Activated CD4-positive, alpha-beta T cell treated with anti-CD3 and anti-CD28 coated beads, Interleukin-2, amount 10 ng/mL, durations not matched to agents 7 days and 5 days (primary cell): ENCODE data around the gene TRPC1. TPM values are rescaled to one million over a fixed set of nuclear protein-coding genes. Genes with fewer than 3 reads are reported as not detected.
"Not testable (repeated sequence)": the region's sequence is repeated elsewhere in the genome, so short reads cannot be mapped to it uniquely, and the experiment has no call there.

ENCODE experiments used
- CTCF ChIA-PET: fragments of 350-600 bp; sonication (Branson Sonifier 250); formaldehyde crosslinking; loops from one replicate; lab custom pipeline; 2021; ENCODE audit warnings: antibody characterized with exemption; lab: Charles Lee
- POLR2A ChIA-PET: fragments of 350-600 bp; sonication (Branson Sonifier 250); formaldehyde crosslinking; loops from one replicate; lab custom pipeline; 2021; ENCODE audit warnings: antibody characterized with exemption; lab: Charles Lee
- DNase-seq: peaks from one replicate; pipeline ENCODE4 v3.0.0-alpha.2; 2020
- H3K27ac Mint-ChIP-seq: one replicate; pipeline ENCODE4 v1.8.0; 2021; ENCODE audit warnings: mild to moderate bottlenecking, moderate library complexity, mixed read lengths
- H3K27me3 Mint-ChIP-seq: one replicate; pipeline ENCODE4 v1.8.0; 2021; ENCODE audit warnings: mixed read lengths
- H3K36me3 Mint-ChIP-seq: one replicate; pipeline ENCODE4 v1.8.0; 2021; ENCODE audit warnings: low read depth, mixed read lengths
- H3K4me1 Mint-ChIP-seq: one replicate; pipeline ENCODE4 v1.8.0; 2021; ENCODE audit warnings: mixed read lengths
- H3K4me3 Mint-ChIP-seq: one replicate; pipeline ENCODE4 v1.8.0; 2021; ENCODE audit warnings: mild to moderate bottlenecking, moderate library complexity, mixed read lengths
- H3K9me3 Mint-ChIP-seq: one replicate; pipeline ENCODE4 v1.8.0; 2021; ENCODE audit warnings: mixed read lengths
- total RNA-seq, 2 experiments: library from RNA; stranded (reverse); gene quantifications; one replicate each; pipeline ENCODE4 v1.2.3, GENCODE V29; 2021

The TRPC1 gene
- total RNA-seq, 2 experiments from 2014 or later, result 1.2 to 1.6 TPM

DNA sequence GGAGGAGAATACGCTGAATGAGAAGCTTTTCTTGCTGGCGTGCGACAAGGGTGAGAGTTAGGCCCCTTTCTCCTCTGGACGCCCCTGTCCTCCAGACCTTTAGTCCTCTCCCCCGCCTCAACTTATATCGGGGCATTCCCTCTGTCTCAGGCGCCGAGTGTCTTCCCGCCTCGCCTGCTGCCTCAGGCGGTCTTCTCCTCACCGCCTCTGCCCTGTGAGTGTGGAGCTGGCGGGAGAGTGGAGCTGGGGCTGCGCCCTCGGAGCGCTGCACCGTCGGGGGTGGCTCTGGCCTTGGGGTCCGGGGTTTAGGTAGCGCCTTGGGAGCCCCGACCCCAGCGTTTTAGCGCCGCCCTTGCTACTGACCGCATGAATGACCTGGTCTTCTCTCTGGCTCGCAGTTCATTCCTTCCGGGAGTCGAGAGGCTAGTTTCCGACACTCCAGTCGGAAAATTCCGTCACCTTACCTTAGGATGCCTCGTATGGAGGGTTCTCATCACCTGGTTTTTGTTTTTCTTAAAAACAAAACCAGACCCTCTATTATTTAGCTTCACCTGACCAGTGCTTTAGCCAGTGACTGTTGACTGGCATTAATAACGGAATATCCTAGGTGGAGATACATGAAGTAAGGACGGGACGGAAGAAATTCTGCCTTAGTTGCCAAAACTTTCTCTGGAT, 985 bp downstream of the TRPC1 start:
- peaks cover 2% of the 10 kb centered on the region for H3K36me3 Mint-ChIP-seq
- POLR2A ChIA-PET, result interaction anchor here (0.6 kb wide), 1 partner anchor 19 kb away, joined by 3 read pairs; no protein-coding TSS in a partner anchor
- peak overlapping the region; percentile 80 for H3K4me3 Mint-ChIP-seq
- peaks cover 61% of the 10 kb centered on the region for H3K27me3 Mint-ChIP-seq
- H3K27ac Mint-ChIP-seq, result peak overlapping the region; percentile 82
- H3K4me1 Mint-ChIP-seq, result peaks cover 14% of the 10 kb centered on the region
- CTCF ChIA-PET, result no interaction called here
- DNase-seq, result no peak
- no peaks in the 10 kb centered on the region for H3K9me3 Mint-ChIP-seq

DNA sequence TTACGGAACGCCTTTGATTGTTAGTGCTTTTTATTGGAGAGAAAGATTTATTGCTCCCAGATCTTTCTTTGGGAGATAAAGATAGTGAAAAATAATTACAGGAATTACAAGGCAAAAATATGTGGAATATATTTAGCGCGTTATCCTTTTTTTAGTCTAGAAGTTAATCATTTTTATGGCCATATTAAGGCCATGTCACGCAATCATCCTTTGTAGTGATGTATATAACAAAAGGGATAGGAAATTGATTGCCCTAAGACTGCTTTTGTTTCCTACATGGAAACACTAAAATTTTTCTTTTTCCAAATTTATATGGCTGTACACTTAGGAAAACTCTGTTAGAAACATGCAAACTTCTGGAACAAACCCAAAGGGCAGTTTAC, 1.5 kb downstream of the TRPC1 start:
- ChIA-PET CTCF (no interaction called here), POLR2A (interaction anchor here (0.6 kb wide), 1 partner anchor 20 kb away, joined by 3 read pairs; no protein-coding TSS in a partner anchor)
- peak overlapping the region; percentile 80 for H3K4me3 Mint-ChIP-seq
- DNase-seq, result no peak
- H3K27me3 Mint-ChIP-seq, result peaks cover 58% of the 10 kb centered on the region
- H3K36me3 Mint-ChIP-seq, result peaks cover 2% of the 10 kb centered on the region
- H3K27ac Mint-ChIP-seq, result peak overlapping the region; percentile 28
- peaks cover 14% of the 10 kb centered on the region for H3K4me1 Mint-ChIP-seq
- H3K9me3 Mint-ChIP-seq, result no peaks in the 10 kb centered on the region

DNA sequence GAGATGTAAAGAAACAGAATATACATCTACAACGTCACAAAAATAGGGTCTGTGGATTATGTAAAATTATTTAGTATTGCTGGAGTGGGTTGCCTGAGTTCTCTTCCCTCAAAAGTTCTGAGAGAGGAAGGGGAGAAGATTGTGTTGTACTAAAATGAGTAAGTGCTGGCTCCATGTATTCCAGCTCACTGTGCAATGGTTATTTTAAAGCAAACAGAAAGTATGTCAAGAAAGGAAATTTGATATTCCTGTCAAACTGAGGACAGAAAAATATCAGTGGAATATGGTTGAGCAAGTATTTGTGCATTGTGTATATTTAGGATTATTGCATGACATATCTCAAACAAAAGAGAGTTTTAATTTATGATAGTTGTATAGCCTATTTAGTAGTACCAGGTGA, 2.2 kb downstream of the TRPC1 start:
- Mint-ChIP-seq H3K4me1 (peaks cover 14% of the 10 kb centered on the region), H3K4me3 (no peak overlapping the region), H3K9me3 (no peaks in the 10 kb centered on the region), H3K27ac (no peak overlapping the region), H3K27me3 (peaks cover 51% of the 10 kb centered on the region), H3K36me3 (peaks cover 2% of the 10 kb centered on the region)
- ChIA-PET POLR2A (no interaction called here), CTCF (no interaction called here)
- no peak for DNase-seq

DNA sequence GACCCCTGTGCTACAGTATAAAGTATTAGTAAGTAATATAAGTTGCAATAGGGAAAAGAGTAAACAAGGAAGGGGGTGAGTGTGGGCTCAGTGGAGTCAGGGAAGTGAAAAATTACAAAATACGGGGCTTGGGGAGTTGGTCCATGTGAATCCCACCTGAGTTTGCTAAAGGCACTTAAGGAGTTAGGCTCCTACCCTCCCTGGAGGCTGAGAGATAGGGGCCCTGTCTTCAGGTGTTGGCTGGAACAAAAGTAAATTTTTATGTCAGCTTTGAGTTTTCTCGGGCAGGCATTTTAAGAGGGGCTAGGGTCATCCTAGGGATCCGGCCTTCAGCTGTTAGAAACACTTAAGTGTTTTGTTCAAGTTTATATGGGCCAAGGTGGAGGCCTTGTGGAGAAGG, 8.2 kb downstream of the TRPC1 start:
- CTCF ChIA-PET, result interaction anchor here (0.6 kb wide), 1 partner anchor 364 kb away, joined by 3 read pairs; no protein-coding TSS in a partner anchor
- POLR2A ChIA-PET, result no interaction called here
- no peak overlapping the region for H3K4me3 Mint-ChIP-seq
- H3K9me3 Mint-ChIP-seq, result no peaks in the 10 kb centered on the region
- DNase-seq, result no peak
- peaks cover 2% of the 10 kb centered on the region for H3K36me3 Mint-ChIP-seq
- no peak overlapping the region for H3K27ac Mint-ChIP-seq
- H3K4me1 Mint-ChIP-seq, result no peaks in the 10 kb centered on the region
- H3K27me3 Mint-ChIP-seq, result peaks cover 6% of the 10 kb centered on the region

DNA sequence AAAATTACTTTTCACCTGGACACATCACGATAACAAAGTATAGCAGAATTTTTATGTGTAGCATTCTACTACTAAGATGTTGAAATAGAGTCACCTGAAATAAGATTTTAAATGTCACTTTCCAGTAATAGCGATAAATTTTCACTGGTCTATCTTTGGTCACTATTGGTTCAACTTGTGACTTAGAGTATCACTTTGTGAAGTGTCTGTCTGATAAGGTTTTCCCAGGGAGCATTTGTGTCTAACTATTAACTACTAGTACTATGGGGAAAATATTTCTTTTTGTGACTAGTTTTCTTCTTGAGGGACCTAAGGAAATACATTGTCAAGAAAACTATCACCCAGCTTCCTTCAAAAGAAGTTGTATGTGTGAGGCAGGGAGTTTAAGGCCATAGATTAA, 11.0 kb downstream of the TRPC1 start:
- DNase-seq, result no peak
- Mint-ChIP-seq H3K9me3 (no peaks in the 10 kb centered on the region), H3K36me3 (no peaks in the 10 kb centered on the region), H3K27ac (no peak overlapping the region), H3K4me3 (no peak overlapping the region), H3K27me3 (no peaks in the 10 kb centered on the region), H3K4me1 (no peaks in the 10 kb centered on the region)
- ChIA-PET CTCF (no interaction called here), POLR2A (no interaction called here)

DNA sequence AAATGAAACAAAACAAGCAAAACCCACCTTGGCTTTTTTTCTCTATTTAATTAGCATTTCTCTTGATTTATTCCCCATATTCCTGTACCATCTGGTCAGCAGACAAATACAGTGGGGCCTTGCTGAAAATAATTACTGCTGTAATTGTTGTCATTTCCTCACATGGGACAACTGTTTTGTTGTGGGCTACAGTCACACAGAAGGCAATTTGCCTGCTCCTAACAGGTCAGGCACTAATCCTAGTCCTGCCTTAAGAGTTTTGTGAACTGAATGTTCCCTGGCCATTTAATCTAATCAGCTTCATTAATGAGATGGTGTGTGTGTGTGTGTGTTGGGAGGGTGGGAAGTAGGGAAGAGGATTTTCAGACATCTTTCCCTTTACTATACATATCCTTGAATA, 11.6 kb downstream of the TRPC1 start:
- CTCF ChIA-PET, result no interaction called here
- H3K27ac Mint-ChIP-seq, result no peak overlapping the region
- no peaks in the 10 kb centered on the region for H3K9me3 Mint-ChIP-seq
- H3K27me3 Mint-ChIP-seq, result no peaks in the 10 kb centered on the region
- DNase-seq, result no peak
- POLR2A ChIA-PET, result no interaction called here
- no peaks in the 10 kb centered on the region for H3K4me1 Mint-ChIP-seq
- H3K36me3 Mint-ChIP-seq, result no peaks in the 10 kb centered on the region
- H3K4me3 Mint-ChIP-seq, result no peak overlapping the region

DNA sequence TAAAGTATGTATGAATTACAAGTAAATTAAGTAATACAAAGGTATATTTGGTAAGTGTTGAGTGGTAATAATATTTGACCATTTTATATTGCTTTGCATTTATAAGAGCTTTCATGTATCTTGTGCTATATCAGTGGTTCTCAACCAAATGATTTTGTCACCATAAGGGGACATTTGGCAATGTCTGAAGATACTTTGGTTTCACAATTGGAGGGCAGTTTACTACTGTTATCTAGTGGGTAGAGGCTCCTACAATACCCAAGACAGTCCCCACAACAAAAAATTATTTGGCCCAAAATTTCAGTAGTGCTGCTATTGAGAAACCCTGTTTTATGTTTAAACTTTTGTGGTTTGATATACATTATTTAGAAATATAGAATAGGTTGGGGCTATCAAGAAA, 14.6 kb downstream of the TRPC1 start:
- no peak for DNase-seq
- H3K4me1 Mint-ChIP-seq, result no peaks in the 10 kb centered on the region
- CTCF ChIA-PET, result interaction anchor here (0.7 kb wide), 1 partner anchor 15 kb away, joined by 4 read pairs; no protein-coding TSS in a partner anchor
- peaks cover 2% of the 10 kb centered on the region for H3K27me3 Mint-ChIP-seq
- no peaks in the 10 kb centered on the region for H3K36me3 Mint-ChIP-seq
- H3K27ac Mint-ChIP-seq, result no peak overlapping the region
- no peaks in the 10 kb centered on the region for H3K9me3 Mint-ChIP-seq
- POLR2A ChIA-PET, result no interaction called here
- H3K4me3 Mint-ChIP-seq, result no peak overlapping the region

DNA sequence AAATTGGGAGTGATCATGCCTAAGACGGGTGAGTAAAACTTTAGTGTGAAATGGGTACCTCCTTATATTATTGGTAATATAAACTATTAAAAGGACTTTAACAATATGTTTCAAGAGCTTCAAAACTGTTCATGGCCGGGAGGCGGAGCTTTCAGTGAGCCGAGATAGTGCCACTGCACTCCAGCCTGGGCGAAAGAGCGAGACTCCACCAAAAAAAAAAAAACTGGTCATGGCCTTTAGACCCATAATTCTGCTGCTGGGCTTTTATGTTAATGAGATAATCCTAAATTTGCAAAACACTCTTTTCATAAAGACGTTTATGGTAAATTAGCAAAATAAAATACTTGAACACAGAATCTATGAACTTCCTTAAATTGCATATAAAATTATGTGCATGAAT, 22.8 kb downstream of the TRPC1 start:
- H3K27ac Mint-ChIP-seq, result no peak overlapping the region

DNA sequence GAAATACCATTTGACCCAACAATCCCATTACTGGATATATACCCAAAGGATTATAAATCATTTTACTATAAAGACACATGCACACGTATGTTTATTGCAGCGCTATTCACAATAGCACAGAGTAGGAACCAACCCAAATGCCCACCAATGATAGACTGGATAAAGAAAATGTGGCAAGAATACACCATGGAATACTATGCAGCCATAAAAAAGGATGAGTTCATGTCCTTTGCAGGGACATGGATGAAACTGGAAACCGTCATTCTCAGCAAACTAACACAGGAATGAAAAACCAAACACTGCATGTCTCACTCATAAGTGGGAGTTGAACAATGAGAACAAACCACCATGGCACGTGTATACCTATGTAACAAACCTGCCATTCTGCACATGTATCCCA, 26.7 kb downstream of the TRPC1 start:
- H3K27me3 Mint-ChIP-seq, CTCF ChIA-PET, H3K9me3 Mint-ChIP-seq, H3K36me3 Mint-ChIP-seq, DNase-seq, H3K4me1 Mint-ChIP-seq, H3K27ac Mint-ChIP-seq, H3K4me3 Mint-ChIP-seq, POLR2A ChIA-PET: not testable (repeated sequence)

More for the DNA sequence above, 22.8 kb downstream of the TRPC1 start:
- Mint-ChIP-seq H3K4me3 (no peak overlapping the region), H3K27me3 (no peaks in the 10 kb centered on the region), H3K9me3 (peaks cover 5% of the 10 kb centered on the region), H3K36me3 (peaks cover 6% of the 10 kb centered on the region), H3K4me1 (no peaks in the 10 kb centered on the region)
- POLR2A ChIA-PET, result no interaction called here
- no peak for DNase-seq
- CTCF ChIA-PET, result no interaction called here

DNA sequence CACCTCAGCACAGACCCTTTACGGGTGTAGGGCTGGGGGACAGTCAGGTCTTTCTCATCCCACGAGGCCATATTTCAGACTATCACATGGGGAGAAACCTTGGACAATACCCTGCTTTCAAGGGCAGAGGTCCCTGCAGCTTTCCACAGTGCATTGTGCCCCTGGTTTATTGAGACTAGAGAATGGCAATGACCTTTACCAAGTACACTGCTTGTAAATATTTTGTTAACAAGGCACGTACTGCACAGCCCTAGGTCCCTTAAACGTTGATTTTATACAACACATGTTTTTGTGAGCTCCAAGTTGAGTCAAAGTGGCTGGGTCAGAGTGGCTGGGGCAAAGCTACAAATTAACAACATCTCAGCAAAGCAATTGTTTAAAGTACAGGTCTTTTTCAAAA, 28.8 kb downstream of the TRPC1 start:
- POLR2A ChIA-PET, H3K9me3 Mint-ChIP-seq, H3K36me3 Mint-ChIP-seq: not testable (repeated sequence)

DNA sequence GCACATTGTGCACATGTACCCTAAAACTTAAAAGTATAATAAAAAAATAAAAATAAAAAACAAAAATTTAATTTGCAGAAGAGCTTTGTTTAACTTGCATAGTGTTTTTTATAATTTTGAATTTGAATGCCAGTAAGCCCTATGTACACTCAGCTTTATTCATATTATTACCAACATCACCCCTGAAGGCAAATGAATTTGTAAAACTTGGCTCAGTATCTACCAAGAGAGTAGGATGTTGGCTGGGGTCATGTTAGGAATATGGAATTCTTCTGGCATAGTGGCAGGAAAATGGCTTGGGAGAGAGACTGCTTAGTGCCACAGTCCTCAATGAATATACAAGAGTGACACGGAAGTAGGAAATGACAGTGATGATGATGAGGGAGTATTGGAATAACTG, 30.7 kb downstream of the TRPC1 start:
- Mint-ChIP-seq H3K4me3 (no peak overlapping the region), H3K4me1 (no peaks in the 10 kb centered on the region), H3K36me3 (peaks cover 2% of the 10 kb centered on the region), H3K27ac (no peak overlapping the region), H3K27me3 (no peaks in the 10 kb centered on the region), H3K9me3 (peaks cover 12% of the 10 kb centered on the region)
- ChIA-PET POLR2A (no interaction called here), CTCF (interaction anchor here (1.1 kb wide), 1 partner anchor 16 kb away, joined by 4 read pairs; no protein-coding TSS in a partner anchor)
- no peak for DNase-seq

More for the DNA sequence above, 28.8 kb downstream of the TRPC1 start:
- H3K27ac Mint-ChIP-seq, H3K4me3 Mint-ChIP-seq, H3K27me3 Mint-ChIP-seq, H3K4me1 Mint-ChIP-seq, DNase-seq: not testable (repeated sequence)
- CTCF ChIA-PET, result interaction anchor here (1.5 kb wide), 1 partner anchor 35 kb away, joined by 3 read pairs; no protein-coding TSS in a partner anchor

DNA sequence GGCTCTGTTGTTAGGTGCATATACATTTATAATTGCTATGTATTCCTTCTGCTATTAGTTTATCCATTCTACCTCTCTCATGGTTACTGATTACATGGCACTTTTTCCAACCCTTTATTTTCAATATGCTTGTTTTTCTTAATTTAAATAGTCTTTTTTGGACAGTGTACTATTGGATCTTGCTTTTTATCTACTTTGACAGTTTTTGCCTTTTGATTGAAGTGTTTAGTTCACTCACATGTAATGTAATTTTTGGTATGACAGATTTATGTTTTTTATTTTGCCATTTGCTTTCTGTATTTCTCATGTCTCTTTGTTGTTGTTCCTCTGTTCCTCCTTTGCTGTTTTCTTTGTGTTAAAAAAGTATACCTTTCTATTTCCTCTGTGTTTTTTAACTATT, 44.5 kb downstream of the TRPC1 start:
- DNase-seq, result no peak
- POLR2A ChIA-PET, result no interaction called here
- no peak overlapping the region for H3K27ac Mint-ChIP-seq
- H3K27me3 Mint-ChIP-seq, result no peaks in the 10 kb centered on the region
- H3K9me3 Mint-ChIP-seq, result peaks cover 3% of the 10 kb centered on the region
- peaks cover 6% of the 10 kb centered on the region for H3K36me3 Mint-ChIP-seq
- H3K4me1 Mint-ChIP-seq, result no peaks in the 10 kb centered on the region
- CTCF ChIA-PET, result no interaction called here
- H3K4me3 Mint-ChIP-seq, result no peak overlapping the region

DNA sequence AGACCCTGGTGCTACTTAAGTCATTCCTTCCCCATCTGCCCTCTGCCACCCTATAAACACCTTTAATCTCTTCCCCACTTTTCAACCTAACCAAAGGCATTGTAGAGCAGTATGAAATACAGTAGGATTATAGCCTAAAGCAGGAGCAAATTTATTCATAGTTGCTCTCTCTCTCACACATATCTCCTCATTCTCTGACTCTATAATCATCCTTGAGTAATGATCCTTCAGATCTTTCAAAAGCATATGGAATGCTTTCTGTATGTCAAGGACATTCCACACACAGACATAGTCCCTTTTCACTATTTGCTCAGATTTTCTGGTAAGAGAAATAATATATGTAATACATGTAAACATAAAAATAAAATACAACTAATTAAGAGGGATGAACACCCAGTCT, 54.1 kb downstream of the TRPC1 start:
- no peak for DNase-seq
- CTCF ChIA-PET, result no interaction called here
- H3K4me1 Mint-ChIP-seq, result no peaks in the 10 kb centered on the region
- H3K27ac Mint-ChIP-seq, result no peak overlapping the region
- H3K4me3 Mint-ChIP-seq, result no peak overlapping the region
- H3K9me3 Mint-ChIP-seq, result no peaks in the 10 kb centered on the region
- no peaks in the 10 kb centered on the region for H3K36me3 Mint-ChIP-seq
- H3K27me3 Mint-ChIP-seq, result no peaks in the 10 kb centered on the region
- POLR2A ChIA-PET, result no interaction called here

DNA sequence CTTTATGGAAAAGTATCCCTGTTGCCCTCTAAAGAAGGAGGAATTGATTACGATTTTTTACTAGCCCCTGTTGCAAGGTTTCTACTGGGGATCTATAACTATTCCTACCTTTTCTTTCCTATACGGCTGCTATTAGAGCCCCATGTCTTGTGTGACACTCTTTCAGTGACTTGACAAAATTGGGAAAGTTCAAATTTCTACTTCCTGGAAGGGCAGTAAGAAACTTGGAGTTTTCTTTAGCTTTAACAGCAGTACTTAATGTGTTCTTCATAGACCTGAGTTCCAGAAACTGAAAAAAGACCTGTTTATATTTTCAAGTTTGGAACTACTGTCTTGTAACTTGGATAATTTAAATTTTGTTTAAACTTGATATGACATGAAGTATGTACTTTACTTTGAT, 54.7 kb downstream of the TRPC1 start:
- no peak overlapping the region for H3K4me3 Mint-ChIP-seq
- H3K27me3 Mint-ChIP-seq, result no peaks in the 10 kb centered on the region
- H3K9me3 Mint-ChIP-seq, result no peaks in the 10 kb centered on the region
- no peaks in the 10 kb centered on the region for H3K4me1 Mint-ChIP-seq
- no peaks in the 10 kb centered on the region for H3K36me3 Mint-ChIP-seq
- no peak overlapping the region for H3K27ac Mint-ChIP-seq
- no peak for DNase-seq
- CTCF ChIA-PET, result no interaction called here
- POLR2A ChIA-PET, result no interaction called here
